ENCODE data around the gene TNS4.

TNS4 gene

DNA sequence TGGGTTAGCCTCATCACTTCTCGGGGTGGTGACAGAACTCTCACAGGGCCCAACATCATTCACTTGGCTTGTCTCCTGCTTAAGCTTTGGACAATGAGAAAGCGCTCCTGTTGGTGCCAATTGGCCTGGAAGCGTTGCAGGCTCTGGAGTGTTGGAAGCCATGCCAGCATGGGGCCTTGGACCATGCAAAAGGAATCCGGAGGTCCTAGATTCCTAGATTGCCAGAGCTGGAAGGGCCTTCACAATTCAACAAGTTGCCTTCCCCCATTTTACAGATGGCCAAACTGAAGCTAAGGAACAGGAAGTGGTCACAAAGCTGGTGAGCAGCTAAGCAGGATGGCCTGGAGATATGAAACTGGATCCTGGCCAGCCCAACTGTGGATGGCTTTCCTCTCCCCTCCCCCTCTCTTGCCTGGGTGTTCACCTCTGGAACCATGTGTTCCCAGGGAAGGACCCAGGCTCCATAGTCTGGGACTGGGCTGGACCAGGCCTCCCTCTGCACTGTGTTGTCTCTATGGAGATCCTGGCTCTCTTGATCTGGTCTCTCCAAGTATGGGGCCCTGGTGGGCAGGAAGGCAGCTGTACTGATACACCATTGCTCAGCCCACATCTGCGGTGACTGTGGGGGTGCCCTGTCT is 64.2 kb downstream of the TNS4 start:
- TF ChIP-seq EP300 (IDR thresholded peaks at IDR 0.05; ENCODE audit: borderline replicate concordance) (no peak), REST (IDR thresholded peaks at IDR 0.05; ENCODE audit: low read depth) (no peak), MAX (IDR thresholded peaks at IDR 0.05) (no peak), CREB1 (IDR thresholded peaks at IDR 0.05; ENCODE audit: low read depth) (no peak), TAF1 (IDR thresholded peaks at IDR 0.05; ENCODE audit: low read depth) (no peak)

GRCh38 chr17:40436636-40437035 is 64.8 kb downstream of the TNS4 start:
- TF ChIP-seq CEBPB (IDR thresholded peaks at IDR 0.05) = no peak
- no peak for TF ChIP-seq RAD21 (IDR thresholded peaks at IDR 0.05; ENCODE audit: low read depth)
- TF ChIP-seq NFIC (IDR thresholded peaks at IDR 0.05) = no peak
- TF ChIP-seq MAX (IDR thresholded peaks at IDR 0.05) = no peak
- no peak for TF ChIP-seq EP300 (IDR thresholded peaks at IDR 0.05; ENCODE audit: borderline replicate concordance)
- TF ChIP-seq CREB1 (IDR thresholded peaks at IDR 0.05; ENCODE audit: low read depth) = no peak
- TF ChIP-seq TEAD4 (IDR thresholded peaks at IDR 0.05) = no peak
- TF ChIP-seq EGR1 (IDR thresholded peaks at IDR 0.05) = no peak
- TF ChIP-seq TAF1 (IDR thresholded peaks at IDR 0.05; ENCODE audit: low read depth) = no peak
- TF ChIP-seq TCF12 (IDR thresholded peaks at IDR 0.05; ENCODE audit: low read depth) = no peak
- no peak for TF ChIP-seq FOXM1 (IDR thresholded peaks at IDR 0.05; ENCODE audit: borderline replicate concordance, low read depth)
- TF ChIP-seq YY1 (IDR thresholded peaks at IDR 0.05; ENCODE audit: low read depth) = no peak
- TF ChIP-seq, protein P1, sequence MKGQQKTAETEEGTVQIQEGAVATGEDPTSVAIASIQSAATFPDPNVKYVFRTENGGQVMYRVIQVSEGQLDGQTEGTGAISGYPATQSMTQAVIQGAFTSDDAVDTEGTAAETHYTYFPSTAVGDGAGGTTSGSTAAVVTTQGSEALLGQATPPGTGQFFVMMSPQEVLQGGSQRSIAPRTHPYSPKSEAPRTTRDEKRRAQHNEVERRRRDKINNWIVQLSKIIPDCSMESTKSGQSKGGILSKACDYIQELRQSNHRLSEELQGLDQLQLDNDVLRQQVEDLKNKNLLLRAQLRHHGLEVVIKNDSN (IDR thresholded peaks at IDR 0.05) = no peak

- TF ChIP-seq RAD21 (IDR thresholded peaks at IDR 0.05; ENCODE audit: low read depth) (peak; percentile 53), EP300 (IDR thresholded peaks at IDR 0.05; ENCODE audit: borderline replicate concordance) (no peak), YY1 (IDR thresholded peaks at IDR 0.05; ENCODE audit: low read depth) (no peak)
Observed at GRCh38 chr17:40433551-40434415, 67.6 kb downstream of the TNS4 start.

GRCh38 chr17:40432864-40433528 is 68.4 kb downstream of the TNS4 start:
- TF ChIP-seq EP300 (IDR thresholded peaks at IDR 0.05; ENCODE audit: borderline replicate concordance) (no peak), TEAD4 (IDR thresholded peaks at IDR 0.05) (no peak), CEBPB (IDR thresholded peaks at IDR 0.05) (no peak), REST (IDR thresholded peaks at IDR 0.05; ENCODE audit: low read depth) (no peak), YY1 (IDR thresholded peaks at IDR 0.05; ENCODE audit: low read depth) (no peak), TCF12 (IDR thresholded peaks at IDR 0.05; ENCODE audit: low read depth) (no peak), EGR1 (IDR thresholded peaks at IDR 0.05) (no peak), TAF1 (IDR thresholded peaks at IDR 0.05; ENCODE audit: low read depth) (no peak), FOXM1 (IDR thresholded peaks at IDR 0.05; ENCODE audit: borderline replicate concordance, low read depth) (no peak), RAD21 (IDR thresholded peaks at IDR 0.05; ENCODE audit: low read depth) (no peak), NFIC (IDR thresholded peaks at IDR 0.05) (no peak), MAX (IDR thresholded peaks at IDR 0.05) (no peak), CREB1 (IDR thresholded peaks at IDR 0.05; ENCODE audit: low read depth) (no peak)
- TF ChIP-seq, protein P1 (IDR thresholded peaks at IDR 0.05) = no peak

DNA sequence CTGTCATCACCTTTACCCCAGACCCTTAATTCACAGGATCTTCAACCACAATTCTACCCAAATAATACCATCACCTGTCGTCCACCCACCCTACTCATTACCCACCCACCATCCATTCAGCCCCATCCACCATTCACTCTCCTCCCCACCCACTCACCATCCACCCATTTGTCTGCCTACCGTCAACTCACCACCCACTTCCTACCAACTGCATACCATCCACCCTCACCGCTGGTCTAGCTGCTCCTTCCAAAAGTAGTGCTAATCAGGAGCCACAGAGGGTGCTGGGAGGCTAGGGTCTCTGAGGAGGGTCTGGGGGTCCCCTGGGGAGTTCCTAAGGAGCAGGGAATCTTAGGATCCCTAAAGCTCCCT is 70.2 kb downstream of the TNS4 start:
- TF ChIP-seq YY1 (IDR thresholded peaks at IDR 0.05; ENCODE audit: low read depth) = no peak
- TF ChIP-seq TCF12 (IDR thresholded peaks at IDR 0.05; ENCODE audit: low read depth) = no peak
- TF ChIP-seq TAF1 (IDR thresholded peaks at IDR 0.05; ENCODE audit: low read depth) = no peak
- TF ChIP-seq, protein P1 (IDR thresholded peaks at IDR 0.05) = no peak
- no peak for TF ChIP-seq MAX (IDR thresholded peaks at IDR 0.05)
- no peak for TF ChIP-seq ZBTB7A (IDR thresholded peaks at IDR 0.05; ENCODE audit: low read depth)
- TF ChIP-seq CREB1 (IDR thresholded peaks at IDR 0.05; ENCODE audit: low read depth) = no peak
- no peak for TF ChIP-seq FOXM1 (IDR thresholded peaks at IDR 0.05; ENCODE audit: borderline replicate concordance, low read depth)
- no peak for TF ChIP-seq EGR1 (IDR thresholded peaks at IDR 0.05)
- TF ChIP-seq RAD21 (IDR thresholded peaks at IDR 0.05; ENCODE audit: low read depth) = no peak
- no peak for TF ChIP-seq REST (IDR thresholded peaks at IDR 0.05; ENCODE audit: low read depth)
- TF ChIP-seq EP300 (IDR thresholded peaks at IDR 0.05; ENCODE audit: borderline replicate concordance) = no peak
- no peak for TF ChIP-seq TEAD4 (IDR thresholded peaks at IDR 0.05)
- no peak for TF ChIP-seq NFIC (IDR thresholded peaks at IDR 0.05)
- TF ChIP-seq CEBPB (IDR thresholded peaks at IDR 0.05) = no peak
